HEK293T (cell line): ENCODE results near the gene ADRA2A.

Experiments
- ELF4 ChIP-seq: fragments of 450-650 bp; IDR thresholded peaks from 2 replicates; pipeline ENCODE4 v1.6.1; 2017; ENCODE audit warnings: antibody characterized with exemption
- FOXA1 ChIP-seq: fragments of 450-650 bp; IDR thresholded peaks from 2 replicates; pipeline ENCODE4 v1.6.1; 2016; ENCODE audit warnings: mild to moderate bottlenecking
- FOXM1 ChIP-seq: fragments of 450-650 bp; IDR thresholded peaks from 2 replicates; pipeline ENCODE4 v1.6.1; 2017; ENCODE audit warnings: mild to moderate bottlenecking, borderline replicate concordance
- PKNOX1 ChIP-seq: fragments of 450-650 bp; IDR thresholded peaks from 2 replicates; pipeline ENCODE4 v1.6.1; 2016
- SP1 ChIP-seq: fragments of 450-650 bp; IDR thresholded peaks from 2 replicates; pipeline ENCODE4 v1.6.1; 2017

GRCh38 chr10:111130471-111130870 is 53.6 kb downstream of the ADRA2A start:
- TF ChIP-seq SP1 (no peak), FOXM1 (no peak), FOXA1 (no peak), ELF4 (no peak), PKNOX1 (no peak)
